Esophagus squamous epithelium (tissue), 5 donors: ENCODE measurements around the gene ZNF385B. TPM values are rescaled to one million over a fixed set of nuclear protein-coding genes. Genes with fewer than 3 reads are reported as not detected.

ENCODE experiments used
- DNase-seq: peaks from one replicate; lab custom pipeline; 2025; lab: John Stamatoyannopoulos, UW
- H3K27ac ChIP-seq, 4 donors: fragments of 200-600 bp; sonication (generic); one replicate each; pipeline ENCODE4 v1.5.1; 2016 to 2019; ENCODE audit warnings: mild to moderate bottlenecking in 1 of 4
- H3K27me3 ChIP-seq, 4 donors: fragments of 200-600 bp; sonication (generic); 1 replicate in 3 of 4; 2 replicates in 1 of 4; pipeline versions ENCODE4 v1.5.1 to v1.6.0; 2017 to 2021; ENCODE audit warnings: antibody characterized with exemption in 1 of 4
- H3K36me3 ChIP-seq, 3 donors: fragments of 200-600 bp; sonication (generic); one replicate each; pipeline ENCODE4 v1.5.1; 2016 to 2019
- H3K4me1 ChIP-seq, 3 donors: fragments of 200-600 bp; sonication (generic); one replicate each; pipeline ENCODE4 v1.5.1; 2017 to 2019
- H3K4me3 ChIP-seq, 4 donors: fragments of 200-600 bp; sonication (generic); 1 replicate in 3 of 4; 2 replicates in 1 of 4; pipeline ENCODE4 v1.5.1; 2016 to 2019; ENCODE audit warnings: mild to moderate bottlenecking in 2 of 4, moderate library complexity in 1 of 4
- H3K9me3 ChIP-seq, 3 donors: fragments of 200-600 bp; sonication (generic); one replicate each; pipeline ENCODE4 v1.5.1; 2016 to 2019
- POLR2A ChIP-seq, 4 donors: fragments of 450-650 bp; IDR thresholded peaks; one replicate each; pipeline ENCODE4 v1.6.1; 2017; ENCODE audit warnings: antibody characterized with exemption in 4 of 4, mild to moderate bottlenecking in 4 of 4, moderate library complexity in 3 of 4
- WGBS, 2 donors: methylation state at CpG; one replicate each; pipeline ENCODE4 v1.1.5; 2018; 5-methylcytosine and 5-hydroxymethylcytosine counted together
- intact Hi-C: fragments of 100-400 bp; cut with DNase I; formaldehyde crosslinking; loops from one replicate; pipeline ENCODE4 v1.15.0; 2022
- total RNA-seq, 4 donors: library from RNA; depleted of rRNA; stranded (reverse); fragments of >200 nt; gene quantifications; one replicate each; pipeline ENCODE4 v1.1.0, GENCODE V29; 2016
- TF ChIP-seq, protein P1 (sequence below), 6 experiments: fragments of 450-650 bp in 4 of 6; fragments of 200-600 bp in 2 of 6; sonication (generic) in 2 of 6; IDR thresholded peaks; one replicate each; pipeline ENCODE4 v1.5.1; 2016 to 2019; ENCODE audit warnings: antibody characterized with exemption in 6 of 6, mild to moderate bottlenecking in 4 of 6, moderate library complexity in 4 of 6
- donor health status: DM: yes; HTN: yes; CAD: no.

The ZNF385B gene
- total RNA-seq, 4 donors from 2014 or later, result 0.44 to 3.1 (median 0.44) TPM; not detected in 1

DNA sequence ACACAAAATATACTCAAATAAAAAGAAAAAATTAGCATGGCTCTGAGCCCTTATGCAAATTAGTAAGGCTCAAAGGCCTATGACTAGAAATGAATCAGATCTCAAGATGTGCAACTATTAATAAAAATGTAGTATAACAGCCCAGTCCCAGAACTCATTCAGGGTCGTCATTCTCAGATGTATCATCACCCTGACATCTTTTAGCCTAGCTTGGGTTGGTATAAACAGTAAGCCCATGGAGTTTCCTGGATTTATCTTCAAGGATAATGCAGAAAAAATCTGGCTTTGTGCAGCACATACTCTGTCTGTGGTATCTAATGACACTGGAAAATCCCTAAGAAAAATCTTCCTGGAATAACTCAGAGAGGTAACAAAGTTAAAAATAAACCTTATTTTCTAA is 239.3 kb downstream of the ZNF385B start:
- Histone ChIP-seq H3K9me3 (no peaks in the 10 kb centered on the region), H3K27me3 (no peaks in the 10 kb centered on the region), H3K4me3 (no peak overlapping the region), H3K27ac (no peak overlapping the region), H3K4me1 (no peaks in the 10 kb centered on the region), H3K36me3 (no peaks in the 10 kb centered on the region)
- DNase-seq, result no peak
- 8 to 9% methylated on average over 1 of the region's 1 CpG for WGBS, 2 donors
- no peak for TF ChIP-seq POLR2A (IDR thresholded peaks at IDR 0.05)
- TF ChIP-seq, protein P1, sequence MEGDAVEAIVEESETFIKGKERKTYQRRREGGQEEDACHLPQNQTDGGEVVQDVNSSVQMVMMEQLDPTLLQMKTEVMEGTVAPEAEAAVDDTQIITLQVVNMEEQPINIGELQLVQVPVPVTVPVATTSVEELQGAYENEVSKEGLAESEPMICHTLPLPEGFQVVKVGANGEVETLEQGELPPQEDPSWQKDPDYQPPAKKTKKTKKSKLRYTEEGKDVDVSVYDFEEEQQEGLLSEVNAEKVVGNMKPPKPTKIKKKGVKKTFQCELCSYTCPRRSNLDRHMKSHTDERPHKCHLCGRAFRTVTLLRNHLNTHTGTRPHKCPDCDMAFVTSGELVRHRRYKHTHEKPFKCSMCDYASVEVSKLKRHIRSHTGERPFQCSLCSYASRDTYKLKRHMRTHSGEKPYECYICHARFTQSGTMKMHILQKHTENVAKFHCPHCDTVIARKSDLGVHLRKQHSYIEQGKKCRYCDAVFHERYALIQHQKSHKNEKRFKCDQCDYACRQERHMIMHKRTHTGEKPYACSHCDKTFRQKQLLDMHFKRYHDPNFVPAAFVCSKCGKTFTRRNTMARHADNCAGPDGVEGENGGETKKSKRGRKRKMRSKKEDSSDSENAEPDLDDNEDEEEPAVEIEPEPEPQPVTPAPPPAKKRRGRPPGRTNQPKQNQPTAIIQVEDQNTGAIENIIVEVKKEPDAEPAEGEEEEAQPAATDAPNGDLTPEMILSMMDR (IDR thresholded peaks at IDR 0.05), result no peak
- intact Hi-C loops, result no loop called here

DNA sequence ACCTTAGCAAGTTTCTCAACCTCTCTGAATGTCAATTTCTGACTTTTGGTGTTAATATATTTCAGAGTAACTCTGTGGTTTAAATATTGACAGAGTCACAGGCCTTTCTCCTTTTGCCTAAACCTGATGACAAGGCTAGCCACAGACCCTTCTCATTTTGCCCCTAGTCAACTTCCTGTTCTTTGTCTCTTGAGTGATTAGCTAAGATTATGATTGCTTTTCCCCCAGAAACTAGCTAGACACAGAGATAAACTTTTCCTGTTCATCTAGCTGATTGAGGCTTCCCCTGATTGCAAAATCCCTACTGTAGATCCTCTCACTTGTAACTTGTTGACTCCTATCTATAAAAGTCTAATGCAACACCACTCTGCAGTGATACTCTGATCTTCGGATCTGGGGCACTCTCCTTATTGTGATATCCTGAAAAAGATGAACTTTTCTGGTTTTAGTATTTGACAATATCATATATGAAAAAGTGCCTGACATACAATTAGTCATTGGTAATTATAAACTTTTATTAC is 241.4 kb downstream of the ZNF385B start:
- WGBS, 2 donors, result 67 to 68% methylated on average over 1 of the region's 1 CpG

DNA sequence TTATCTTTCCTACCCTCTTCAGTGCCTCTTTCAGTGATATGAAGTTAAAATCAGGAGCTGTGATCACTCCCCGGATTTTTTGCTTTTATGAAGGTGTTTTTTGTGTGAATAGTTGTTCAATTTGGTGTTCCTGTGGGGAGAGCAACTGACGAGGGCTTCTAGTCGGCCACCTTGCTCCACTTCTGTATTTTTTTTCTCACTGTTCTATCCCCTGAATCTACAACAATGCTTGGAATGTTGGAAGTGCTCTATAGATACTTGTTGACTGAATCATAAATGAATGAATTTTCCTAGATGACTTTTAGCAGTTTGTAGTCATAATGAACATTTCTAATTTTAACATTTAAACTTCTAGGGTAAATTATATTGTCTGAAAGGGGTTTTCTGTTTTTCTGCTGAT is 247.3 kb downstream of the ZNF385B start:
- intact Hi-C loops, result no loop called here
- no peaks in the 10 kb centered on the region for H3K9me3 ChIP-seq
- H3K4me1 ChIP-seq, result no peaks in the 10 kb centered on the region
- no peaks in the 10 kb centered on the region for H3K36me3 ChIP-seq
- TF ChIP-seq, protein P1 (IDR thresholded peaks at IDR 0.05), result no peak
- TF ChIP-seq POLR2A (IDR thresholded peaks at IDR 0.05), result no peak
- H3K4me3 ChIP-seq, result no peak overlapping the region
- 51% methylated on average over 3 of the region's 3 CpGs for WGBS, 2 donors
- DNase-seq, result no peak
- no peaks in the 10 kb centered on the region for H3K27me3 ChIP-seq
- no peak overlapping the region for H3K27ac ChIP-seq

More for the DNA sequence above, 241.4 kb downstream of the ZNF385B start:
- no peak overlapping the region for H3K27ac ChIP-seq
- TF ChIP-seq, protein P1 (IDR thresholded peaks at IDR 0.05), result no peak
- no peak for TF ChIP-seq POLR2A (IDR thresholded peaks at IDR 0.05)
- intact Hi-C loops, result no loop called here
- no peaks in the 10 kb centered on the region for H3K36me3 ChIP-seq
- H3K9me3 ChIP-seq, result no peaks in the 10 kb centered on the region
- DNase-seq, result no peak
- no peaks in the 10 kb centered on the region for H3K27me3 ChIP-seq
- H3K4me3 ChIP-seq, result no peak overlapping the region
- H3K4me1 ChIP-seq, result no peaks in the 10 kb centered on the region

DNA sequence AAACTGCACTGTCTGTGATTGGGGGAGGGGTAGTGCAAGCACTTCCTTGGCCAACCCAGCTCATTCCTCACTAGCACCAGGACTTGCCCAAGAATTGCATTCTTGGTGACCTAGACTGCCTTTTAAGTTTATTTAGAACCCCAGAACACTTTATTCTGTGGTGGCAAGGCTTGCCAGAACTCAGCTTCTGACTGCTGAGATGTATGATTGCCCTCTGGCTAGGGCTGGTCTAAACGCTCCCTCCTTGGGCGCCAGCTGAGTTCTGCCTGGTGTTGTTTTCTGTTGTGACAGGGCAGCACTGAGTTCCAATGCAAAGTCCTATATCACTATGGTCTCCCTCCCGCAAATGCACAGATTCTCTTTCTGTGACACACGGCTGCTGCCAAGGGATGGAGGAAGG is 247.7 kb downstream of the ZNF385B start:
- TF ChIP-seq, protein P1 (IDR thresholded peaks at IDR 0.05), result no peak
- TF ChIP-seq POLR2A (IDR thresholded peaks at IDR 0.05), result no peak
- Histone ChIP-seq H3K4me3 (no peak overlapping the region), H3K36me3 (no peaks in the 10 kb centered on the region), H3K4me1 (no peaks in the 10 kb centered on the region), H3K9me3 (no peaks in the 10 kb centered on the region), H3K27ac (no peak overlapping the region), H3K27me3 (no peaks in the 10 kb centered on the region)
- intact Hi-C loops, result no loop called here
- DNase-seq, result no peak
- WGBS, 2 donors, result 77 to 81% methylated on average over 4 of the region's 4 CpGs

DNA sequence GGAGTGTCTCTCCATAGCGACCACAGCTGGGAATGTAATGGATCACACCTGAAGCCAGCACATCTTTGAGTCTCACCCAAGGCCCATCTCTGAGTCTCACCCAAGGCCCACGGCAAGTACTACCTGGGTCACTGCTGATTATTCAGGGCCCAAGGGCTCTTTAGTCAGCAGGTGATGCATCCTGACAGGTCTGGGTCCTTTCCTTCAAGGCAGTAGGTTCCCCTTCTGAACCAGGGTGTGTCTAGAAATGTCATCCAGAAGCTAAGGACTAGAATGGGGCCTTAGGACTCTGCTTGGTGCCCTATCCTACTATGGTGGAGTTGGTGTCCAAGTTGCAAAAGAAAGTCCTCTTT is 248.1 kb downstream of the ZNF385B start:
- no peaks in the 10 kb centered on the region for H3K4me1 ChIP-seq
- H3K27me3 ChIP-seq, result no peaks in the 10 kb centered on the region
- intact Hi-C loops, result no loop called here
- H3K36me3 ChIP-seq, result no peaks in the 10 kb centered on the region
- H3K4me3 ChIP-seq, result no peak overlapping the region
- DNase-seq, result no peak
- no peak overlapping the region for H3K27ac ChIP-seq
- no peaks in the 10 kb centered on the region for H3K9me3 ChIP-seq
- WGBS, 2 donors, result 67% methylated on average over 1 of the region's 2 CpGs; no CpG with 5 or more reads in 1 of the 2 donors
- TF ChIP-seq POLR2A (IDR thresholded peaks at IDR 0.05), result no peak
- TF ChIP-seq, protein P1 (IDR thresholded peaks at IDR 0.05), result no peak
